ENCODE data around the gene HOXA9.

The HOXA9 gene

GRCh38 chr7:27125986-27126394 lies 39.3 kb downstream of the HOXA9 start:
- TF ChIP-seq CTCF (IDR thresholded peaks at IDR 0.05; ENCODE audit: low read depth, low read length) = no peak
- no peaks in the 10 kb centered on the region for H3K9me3 ChIP-seq
- no peak overlapping the region for H3K4me3 ChIP-seq (ENCODE audit: low read depth, low read length)
- no peaks in the 10 kb centered on the region for H3K4me1 ChIP-seq
- peaks cover 98% of the 10 kb centered on the region for H3K27me3 ChIP-seq
- DNase-seq = no peak
- no peaks in the 10 kb centered on the region for H3K36me3 ChIP-seq

- Histone ChIP-seq H3K36me3 (no peaks in the 10 kb centered on the region), H3K4me1 (no peaks in the 10 kb centered on the region), H3K27me3 (peaks cover 100% of the 10 kb centered on the region), H3K4me3 (ENCODE audit: low read depth, low read length) (no peak overlapping the region), H3K9me3 (no peaks in the 10 kb centered on the region)
- TF ChIP-seq CTCF (IDR thresholded peaks at IDR 0.05; ENCODE audit: low read depth, low read length) = no peak
- no peak for DNase-seq
Measured at GRCh38 chr7:27124902-27125689, 40.2 kb downstream of the HOXA9 start.

- H3K4me1 ChIP-seq = no peaks in the 10 kb centered on the region
- no peaks in the 10 kb centered on the region for H3K36me3 ChIP-seq
- no peak for DNase-seq
- no peak for TF ChIP-seq CTCF (IDR thresholded peaks at IDR 0.05; ENCODE audit: low read depth, low read length)
- H3K9me3 ChIP-seq = no peaks in the 10 kb centered on the region
- H3K27me3 ChIP-seq = peaks cover 100% of the 10 kb centered on the region
- H3K4me3 ChIP-seq (ENCODE audit: low read depth, low read length) = no peak overlapping the region
Measured at GRCh38 chr7:27124096-27124901, 41.0 kb downstream of the HOXA9 start.

GRCh38 chr7:27123477-27124053 lies 41.8 kb downstream of the HOXA9 start:
- Histone ChIP-seq H3K4me1 (no peaks in the 10 kb centered on the region), H3K4me3 (ENCODE audit: low read depth, low read length) (no peak overlapping the region), H3K36me3 (no peaks in the 10 kb centered on the region), H3K27me3 (peaks cover 100% of the 10 kb centered on the region), H3K9me3 (no peaks in the 10 kb centered on the region)
- DNase-seq = no peak
- TF ChIP-seq CTCF (IDR thresholded peaks at IDR 0.05; ENCODE audit: low read depth, low read length) = no peak

GRCh38 chr7:27123007-27123476 lies 42.3 kb downstream of the HOXA9 start:
- no peak for DNase-seq
- H3K27me3 ChIP-seq = peaks cover 100% of the 10 kb centered on the region
- H3K4me1 ChIP-seq = no peaks in the 10 kb centered on the region
- H3K9me3 ChIP-seq = no peaks in the 10 kb centered on the region
- H3K36me3 ChIP-seq = no peaks in the 10 kb centered on the region
- no peak for TF ChIP-seq CTCF (IDR thresholded peaks at IDR 0.05; ENCODE audit: low read depth, low read length)
- no peak overlapping the region for H3K4me3 ChIP-seq (ENCODE audit: low read depth, low read length)

Data from BE2C (cell line).